B cell (primary cell): ENCODE results near the gene MAN2B1. TPM values are rescaled to one million over a fixed set of nuclear protein-coding genes. Genes with fewer than 3 reads are reported as not detected.

Source experiments
- ATAC-seq: fragments of 200-7000 bp; cut with Tn5 transposase; one replicate; pipeline ENCODE4 v1.10.0; 2021; ENCODE audit warnings: low read depth, mild to moderate bottlenecking, moderate number of reproducible peaks, moderate library complexity
- CTCF ChIA-PET: fragments of 350-600 bp; sonication (Branson Sonifier 250); formaldehyde crosslinking; loops from one replicate; lab custom pipeline; 2021; ENCODE audit warnings: antibody characterized with exemption, inconsistent platforms; lab: Charles Lee
- POLR2A ChIA-PET: fragments of 350-600 bp; sonication (Branson Sonifier 250); formaldehyde crosslinking; loops from one replicate; lab custom pipeline; 2021; ENCODE audit warnings: antibody characterized with exemption; lab: Charles Lee
- DNase-seq: peaks from one replicate; pipeline ENCODE4 v3.0.0; 2013
- H2AFZ ChIP-seq: 2 replicates; pipeline ENCODE4 v1.6.1; 2012; ENCODE audit warnings: mild to moderate bottlenecking, low read depth, low read length; ENCODE audit not compliant: insufficient read depth, poor library complexity, severe bottlenecking
- H3K27ac ChIP-seq, 2 donors: 1 replicate in 1 of 2; 2 replicates in 1 of 2; pipeline ENCODE4 v1.5.1; 2012 to 2013; ENCODE audit warnings: low read length in 2 of 2, mild to moderate bottlenecking in 2 of 2, moderate library complexity in 1 of 2
- H3K27me3 ChIP-seq, 4 experiments: fragments of 200-600 bp in 1 of 4; sonication (generic) in 1 of 4; replicated peaks in 1 of 4; 1 replicate in 2 of 4; 2 replicates in 2 of 4; pipeline versions ENCODE4 v1.6.1 to v1.7.0; 2013 to 2016; ENCODE audit warnings: low read length in 3 of 4, mild to moderate bottlenecking in 2 of 4, mixed read lengths in 1 of 4, moderate library complexity in 1 of 4; ENCODE audit not compliant: insufficient read depth in 4 of 4, control insufficient read depth in 3 of 4; ENCODE audit errors: control extremely low read depth in 1 of 4
- H3K36me3 ChIP-seq, 2 experiments: replicated peaks in 1 of 2; 1 replicate in 1 of 2; 2 replicates in 1 of 2; pipeline versions ENCODE4 v1.6.1 to v1.7.1; 2013; ENCODE audit warnings: low read length in 1 of 2; ENCODE audit not compliant: insufficient read depth in 2 of 2, control insufficient read depth in 1 of 2; ENCODE audit errors: control extremely low read depth in 1 of 2, extremely low read depth in 1 of 2
- H3K4me1 ChIP-seq, 2 donors: fragments of 200-600 bp in 1 of 2; sonication (generic) in 1 of 2; 1 replicate in 1 of 2; 2 replicates in 1 of 2; pipeline versions ENCODE4 v1.5.1 to v1.6.1; 2013 to 2017; ENCODE audit warnings: low read length in 2 of 2; ENCODE audit not compliant: control insufficient read depth in 2 of 2, insufficient read depth in 2 of 2
- H3K4me2 ChIP-seq: replicated peaks from 2 replicates; pipeline ENCODE3; 2012; ENCODE audit warnings: mild to moderate bottlenecking, low read depth, low read length; ENCODE audit not compliant: poor library complexity, severe bottlenecking
- H3K4me3 ChIP-seq, 5 experiments: fragments of 200-600 bp in 1 of 5; sonication (generic) in 1 of 5; 1 replicate in 3 of 5; 2 replicates in 2 of 5; pipeline versions ENCODE4 v1.5.1 to v1.7.0; 2011 to 2016; ENCODE audit warnings: low read length in 4 of 5, mild to moderate bottlenecking in 4 of 5, low read depth in 2 of 5, control low read depth in 1 of 5, moderate library complexity in 1 of 5; ENCODE audit not compliant: insufficient read depth in 1 of 5; ENCODE audit errors: control extremely low read depth in 1 of 5, extremely low read depth in 1 of 5
- H3K79me2 ChIP-seq: fragments of 200-600 bp; sonication (generic); one replicate; pipeline ENCODE4 v1.6.0; 2016; ENCODE audit warnings: low read length; ENCODE audit not compliant: control insufficient read depth, insufficient read depth
- H3K9ac ChIP-seq: fragments of 200-600 bp; sonication (generic); 2 replicates; pipeline ENCODE4 v1.6.1; 2017; ENCODE audit warnings: mild to moderate bottlenecking, low read length, moderate library complexity
- H3K9me3 ChIP-seq, 3 donors: one replicate each; pipeline versions ENCODE4 v1.6.1 to v1.7.1; 2013; ENCODE audit warnings: low read length in 2 of 3; ENCODE audit not compliant: control insufficient read depth in 2 of 3, insufficient read depth in 1 of 3; ENCODE audit errors: control extremely low read depth in 1 of 3
- H4K20me1 ChIP-seq: 2 replicates; pipeline ENCODE4 v1.6.0; 2012; ENCODE audit warnings: mild to moderate bottlenecking, low read length; ENCODE audit not compliant: insufficient read depth, control insufficient read depth, poor library complexity, severe bottlenecking
- H3K27ac Mint-ChIP-seq: one replicate; pipeline ENCODE4 v1.8.0; 2021; ENCODE audit warnings: mixed read lengths
- H3K27me3 Mint-ChIP-seq: one replicate; pipeline ENCODE4 v1.8.0; 2021; ENCODE audit warnings: mixed read lengths
- H3K4me1 Mint-ChIP-seq: one replicate; pipeline ENCODE4 v1.8.0; 2021; ENCODE audit warnings: mixed read lengths
- H3K4me3 Mint-ChIP-seq: one replicate; pipeline ENCODE4 v1.8.0; 2021; ENCODE audit warnings: mixed read lengths
- H3K9me3 Mint-ChIP-seq: one replicate; pipeline ENCODE4 v1.8.0; 2022; ENCODE audit warnings: mixed read lengths; ENCODE audit not compliant: insufficient read depth
- CTCF ChIP-seq: fragments of 200-600 bp; IDR thresholded peaks from one replicate; pipeline ENCODE4 v1.8.0; 2022; ENCODE audit warnings: antibody characterized with exemption, mild to moderate bottlenecking
- EZH2 ChIP-seq: IDR thresholded peaks from 2 replicates; pipeline ENCODE4 v1.6.1; 2012; ENCODE audit warnings: borderline replicate concordance, low read depth, mild to moderate bottlenecking, moderate library complexity, low read length; ENCODE audit not compliant: insufficient read depth, poor library complexity, severe bottlenecking
- WGBS: methylation state at CpG from one replicate; pipeline ENCODE4 v1.1.5; 2013; ENCODE audit warnings: missing lambda C conversion rate; ENCODE audit not compliant: insufficient coverage; 5-methylcytosine and 5-hydroxymethylcytosine counted together
- intact Hi-C: fragments of 100-400 bp; cut with micrococcal nuclease; formaldehyde crosslinking; loops from one replicate; pipeline ENCODE4 v1.10.0; 2022
- polyA plus RNA-seq: library from polyadenylated mRNA; depleted of rRNA; stranded (reverse); fragments of >200 nt; gene quantifications from 2 replicates; pipeline ENCODE4 v1.2.3, GENCODE V29; 2012
- total RNA-seq, 2 donors: library from RNA; stranded (reverse); fragments of 120-200 nt in 1 of 2; gene quantifications; 1 replicate in 1 of 2; 2 replicates in 1 of 2; pipeline versions ENCODE4 v1.2.3 to v1.2.4, GENCODE V29; 2013 to 2022

MAN2B1 gene
- total and polyA plus RNA-seq, 2 donors (not counting 1 experiment from before 2014, with no cell fraction given) = 183 to 256 TPM

- H3K4me1 ChIP-seq = no peaks in the 10 kb centered on the region
- TF ChIP-seq CTCF (no peak), EZH2 (no peak)
- no peak overlapping the region for H3K4me2 ChIP-seq
- Mint-ChIP-seq H3K4me3 (no peak overlapping the region), H3K9me3 (no peaks in the 10 kb centered on the region), H3K4me1 (peaks cover 3% of the 10 kb centered on the region), H3K27me3 (no peaks in the 10 kb centered on the region), H3K27ac (no peak overlapping the region)
- H3K9me3 ChIP-seq = peaks cover 0 to 4% (median 0%) of the 10 kb centered on the region in 3 donors
- peaks cover 7 to 75% of the 10 kb centered on the region in 2 experiments for H3K36me3 ChIP-seq
- CTCF ChIA-PET = no interaction called here
- H3K79me2 ChIP-seq = peaks cover 65% of the 10 kb centered on the region
- intact Hi-C loops = no loop called here
- POLR2A ChIA-PET = no interaction called here
- H4K20me1 ChIP-seq = peaks cover 60% of the 10 kb centered on the region
- H3K27ac ChIP-seq = no peak overlapping the region
- no peak overlapping the region for H2AFZ ChIP-seq
- no peak for DNase-seq
- H3K4me3 ChIP-seq = no peak overlapping the region
- no peak for ATAC-seq
- H3K9ac ChIP-seq = no peak overlapping the region
- H3K27me3 ChIP-seq = no peaks in the 10 kb centered on the region
- 94% methylated on average over 36 of the region's 50 CpGs for WGBS
Observed at GRCh38 chr19:12656899-12657571, 9.5 kb downstream of the MAN2B1 start.

GRCh38 chr19:12655546-12655945, 11.0 kb downstream of the MAN2B1 start:
- H4K20me1 ChIP-seq = peaks cover 48% of the 10 kb centered on the region
- ChIA-PET CTCF (interaction anchor here (0.5 to 1.6 kb wide), 3 partner anchors 16 to 113 kb away, joined by 3 read pairs; no protein-coding TSS in a partner anchor), POLR2A (interaction anchor here (0.7 kb wide), 1 partner anchor 37 kb away, joined by 3 read pairs; no protein-coding TSS in a partner anchor)
- H3K4me3 ChIP-seq = no peak overlapping the region
- intact Hi-C loops = no loop called here
- no peak for TF ChIP-seq CTCF
- no peak for TF ChIP-seq EZH2
- WGBS = 97% methylated on average over 8 of the region's 8 CpGs
- Mint-ChIP-seq H3K4me1 (peaks cover 3% of the 10 kb centered on the region), H3K27ac (peak overlapping the region; percentile 1), H3K9me3 (no peaks in the 10 kb centered on the region), H3K27me3 (no peaks in the 10 kb centered on the region), H3K4me3 (no peak overlapping the region)
- H3K9ac ChIP-seq = no peak overlapping the region
- H3K9me3 ChIP-seq = peaks cover 0 to 4% (median 0%) of the 10 kb centered on the region in 3 donors
- H2AFZ ChIP-seq = no peak overlapping the region
- H3K4me1 ChIP-seq = no peaks in the 10 kb centered on the region
- H3K4me2 ChIP-seq = no peak overlapping the region
- peaks cover 50% of the 10 kb centered on the region for H3K79me2 ChIP-seq
- no peak overlapping the region for H3K27ac ChIP-seq
- peaks cover 7 to 73% of the 10 kb centered on the region in 2 experiments for H3K36me3 ChIP-seq
- H3K27me3 ChIP-seq = no peaks in the 10 kb centered on the region
- DNase-seq = no peak
- ATAC-seq = no peak
